HEK293 (cell line): ENCODE results near the gene ZNF716.

Source experiments
- ZNF169 ChIP-seq: fragments of 450-650 bp; formaldehyde crosslinking; IDR thresholded peaks from 2 replicates; pipeline ENCODE4 v1.5.1; 2016; ENCODE audit warnings: missing biosample characterization, missing genetic modification characterization
- ZNF596 ChIP-seq: fragments of 450-650 bp; IDR thresholded peaks from 2 replicates; pipeline ENCODE4 v1.5.0; 2018; ENCODE audit warnings: missing biosample characterization, mild to moderate bottlenecking, missing genetic modification characterization, moderate library complexity
- TF ChIP-seq, protein P1 (sequence below): fragments of 450-650 bp; formaldehyde crosslinking; IDR thresholded peaks from 2 replicates; pipeline ENCODE4 v1.5.1; 2016; ENCODE audit warnings: missing biosample characterization, missing genetic modification characterization

Gene ZNF716

DNA sequence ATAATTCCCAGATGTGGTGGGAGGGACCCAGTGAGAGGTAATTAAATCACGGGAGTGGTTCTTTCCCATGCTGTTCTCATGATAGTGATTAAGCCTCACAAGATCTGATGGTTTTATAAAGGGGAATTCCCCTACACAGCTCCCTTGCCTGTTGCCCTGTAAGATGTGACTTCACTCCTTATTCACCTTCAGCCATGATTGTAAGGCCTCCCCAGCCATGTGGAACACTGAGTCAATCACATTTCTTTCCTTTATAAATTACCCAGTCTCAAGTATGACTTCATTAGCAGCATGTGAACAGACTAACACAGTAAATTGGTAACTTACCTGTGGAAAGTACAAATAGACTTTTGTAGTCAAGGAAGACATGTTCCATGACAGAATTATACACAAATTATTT, 55.2 kb downstream of the ZNF716 start (continued):
- TF ChIP-seq, protein P1, sequence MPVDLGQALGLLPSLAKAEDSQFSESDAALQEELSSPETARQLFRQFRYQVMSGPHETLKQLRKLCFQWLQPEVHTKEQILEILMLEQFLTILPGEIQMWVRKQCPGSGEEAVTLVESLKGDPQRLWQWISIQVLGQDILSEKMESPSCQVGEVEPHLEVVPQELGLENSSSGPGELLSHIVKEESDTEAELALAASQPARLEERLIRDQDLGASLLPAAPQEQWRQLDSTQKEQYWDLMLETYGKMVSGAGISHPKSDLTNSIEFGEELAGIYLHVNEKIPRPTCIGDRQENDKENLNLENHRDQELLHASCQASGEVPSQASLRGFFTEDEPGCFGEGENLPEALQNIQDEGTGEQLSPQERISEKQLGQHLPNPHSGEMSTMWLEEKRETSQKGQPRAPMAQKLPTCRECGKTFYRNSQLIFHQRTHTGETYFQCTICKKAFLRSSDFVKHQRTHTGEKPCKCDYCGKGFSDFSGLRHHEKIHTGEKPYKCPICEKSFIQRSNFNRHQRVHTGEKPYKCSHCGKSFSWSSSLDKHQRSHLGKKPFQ (tag by site-specific recombination) = no peak
- TF ChIP-seq ZNF596 (tag by site-specific recombination) (no peak), ZNF169 (tag by site-specific recombination) (no peak)
